AG08396 (cell line): ENCODE measurements around the gene ILK.

Source experiments
- DNase-seq: peaks from one replicate; pipeline ENCODE4 v3.0.0; 2012; ENCODE audit warnings: low spot score, mixed read lengths

The ILK gene

DNA sequence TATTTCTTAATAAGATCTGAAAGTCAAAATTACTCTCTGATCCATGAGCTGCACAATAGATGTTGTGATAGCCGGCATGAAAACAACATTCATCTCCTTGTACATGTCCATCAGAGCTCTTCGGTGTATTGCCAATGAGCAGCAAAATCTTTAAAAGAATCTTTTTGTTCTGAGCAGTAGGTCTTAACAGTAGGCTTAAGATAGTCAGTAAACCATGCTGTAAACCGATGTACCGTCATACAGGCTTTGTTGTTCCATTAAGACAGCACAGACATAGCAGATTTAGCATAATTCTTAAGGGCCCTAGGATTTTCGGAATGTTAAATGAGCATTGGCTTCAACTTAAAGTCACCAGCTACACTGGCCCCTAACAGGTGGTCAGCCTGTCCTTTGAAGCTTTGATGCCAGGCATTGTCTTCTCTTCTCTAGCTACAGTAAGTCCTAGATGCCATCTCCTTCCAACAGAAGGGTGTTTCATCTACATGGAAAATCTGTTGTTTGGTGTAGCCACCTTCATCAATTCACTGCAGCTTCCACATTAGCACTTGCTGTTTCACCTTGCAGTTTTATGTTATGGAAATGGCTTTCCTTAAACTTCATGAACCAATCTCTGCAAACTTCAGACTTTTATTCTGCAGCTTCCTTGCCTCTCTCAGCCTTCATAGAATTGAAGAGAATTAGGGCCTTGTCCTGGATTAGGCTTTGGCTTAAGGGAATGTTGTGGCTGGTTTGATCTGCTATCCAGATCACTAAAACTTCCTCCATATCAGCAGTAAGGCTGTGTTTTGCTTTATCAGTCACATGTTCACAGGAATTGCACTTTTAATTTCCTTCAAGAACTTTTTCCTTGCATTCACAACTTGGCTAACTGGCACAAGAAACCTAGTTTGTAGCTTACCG, 28.5 kb upstream of the ILK start:
- DNase-seq, result no peak

DNA sequence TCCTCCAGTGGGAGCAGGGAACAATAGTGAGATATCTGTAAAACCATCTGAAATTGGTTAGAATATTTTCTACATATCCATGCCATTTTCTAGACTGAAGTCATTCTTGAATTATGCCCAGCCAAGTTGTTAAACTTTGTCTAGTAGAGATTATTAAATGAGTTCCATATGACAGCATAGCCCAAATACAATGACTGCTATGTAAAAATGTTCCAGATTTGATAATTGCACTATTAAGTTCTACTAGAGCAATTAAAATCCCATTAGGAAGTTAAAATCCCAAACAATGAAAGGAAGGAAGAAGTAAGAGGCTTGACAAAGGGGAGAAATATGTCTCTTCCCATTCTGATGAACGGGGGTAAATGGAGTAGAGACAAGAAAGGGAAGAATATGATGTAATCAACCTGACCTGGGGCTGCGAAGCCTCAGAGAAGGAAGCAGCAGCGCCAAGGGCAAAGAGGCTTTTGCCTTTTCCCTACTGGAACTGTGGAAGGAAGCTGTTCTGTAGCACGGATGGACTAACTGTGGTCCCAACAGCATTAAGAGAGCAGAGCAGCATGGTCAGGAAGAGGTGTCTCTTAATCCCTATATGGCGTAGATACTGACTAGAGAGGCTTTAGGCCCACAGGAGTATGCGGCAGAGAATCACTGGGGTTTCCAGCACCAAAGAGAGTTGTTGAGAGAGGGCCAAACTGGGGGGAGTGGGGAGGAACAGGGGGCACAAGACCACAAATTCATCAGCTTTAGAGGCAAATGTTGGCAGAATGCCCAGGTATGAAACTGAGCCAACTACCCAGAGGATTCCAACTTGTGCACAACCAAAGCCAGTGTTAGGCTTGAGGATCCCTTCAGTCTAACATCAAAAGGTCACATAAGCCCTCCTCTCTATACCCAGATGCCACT, 26.9 kb upstream of the ILK start:
- DNase-seq, result peak; percentile 45

GRCh38 chr11:6578134-6578533, 25.4 kb upstream of the ILK start:
- DNase-seq, result no peak

GRCh38 chr11:6579681-6580080, 23.9 kb upstream of the ILK start:
- DNase-seq, result no peak

- DNase-seq, result no peak
These were observed 20.0 kb upstream of the ILK start for GRCh38 chr11:6583584-6583983.

DNA sequence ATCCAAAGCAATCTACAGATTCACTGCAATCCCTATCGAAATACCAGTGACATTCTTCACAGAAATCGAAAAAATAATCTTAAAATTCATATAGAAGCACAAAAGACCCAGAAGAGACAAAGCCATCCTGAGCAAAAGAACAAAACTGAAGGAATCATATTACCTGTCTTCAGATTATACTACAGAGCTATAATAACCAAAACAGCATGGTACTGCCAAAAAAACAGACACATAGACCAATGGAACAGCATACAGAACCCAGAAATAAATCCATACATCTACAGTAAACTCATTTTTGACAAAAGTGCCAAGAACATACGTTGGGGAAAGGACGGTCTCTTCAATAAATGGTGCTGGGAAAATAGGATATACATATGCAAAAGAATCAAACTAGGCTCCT, 19.0 kb upstream of the ILK start:
- DNase-seq, result no peak

- no peak for DNase-seq
These were observed 16.9 kb upstream of the ILK start for GRCh38 chr11:6586434-6587359.

DNA sequence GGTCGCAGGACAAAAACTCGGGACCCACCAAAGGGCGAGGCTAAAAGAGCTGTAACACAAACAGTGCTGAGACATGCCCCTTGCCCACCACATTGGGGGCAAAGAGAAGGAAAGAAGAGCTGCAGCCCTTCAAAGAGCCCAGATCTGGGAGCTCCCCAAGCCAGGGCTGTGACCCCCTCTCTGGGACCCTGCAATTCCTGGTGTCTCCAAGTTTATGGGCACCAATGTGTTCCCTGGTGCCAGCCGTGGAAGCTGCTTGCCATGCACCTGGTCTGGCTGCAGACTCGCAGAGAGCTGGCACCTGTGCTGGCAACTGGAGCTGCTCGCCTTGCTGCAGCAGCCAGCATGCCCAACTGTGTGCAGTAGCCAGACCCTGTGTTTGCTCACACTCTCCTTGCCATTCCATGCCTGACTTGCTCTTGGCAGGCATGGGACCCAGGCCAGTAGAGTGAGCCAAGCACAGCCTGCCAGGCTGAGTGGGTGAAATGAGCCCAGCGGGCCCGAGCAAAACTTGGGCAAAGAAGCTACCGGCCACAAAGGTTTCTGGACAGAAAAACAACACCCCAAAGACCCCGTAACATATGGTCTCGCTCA, 16.1 kb upstream of the ILK start:
- no peak for DNase-seq

DNA sequence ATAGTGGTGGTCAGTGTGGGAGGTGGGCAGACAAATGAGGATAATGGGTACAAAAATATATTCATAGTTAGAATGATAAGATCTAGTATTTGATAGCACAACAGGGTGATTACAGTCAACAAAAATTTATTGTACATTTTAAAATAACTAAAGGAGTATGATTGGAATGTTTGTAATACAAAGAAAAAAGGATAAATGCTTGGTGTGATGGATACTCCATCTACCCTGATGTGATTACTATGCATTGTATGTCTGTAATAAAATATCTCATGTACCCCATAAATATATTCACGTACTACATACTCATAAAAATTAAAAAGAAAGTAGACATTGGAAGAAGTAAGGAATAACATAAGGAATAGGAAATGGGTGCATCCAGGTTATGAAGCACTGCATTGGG, 15.6 kb upstream of the ILK start:
- no peak for DNase-seq

GRCh38 chr11:6594142-6594768, 9.3 kb upstream of the ILK start:
- no peak for DNase-seq

DNA sequence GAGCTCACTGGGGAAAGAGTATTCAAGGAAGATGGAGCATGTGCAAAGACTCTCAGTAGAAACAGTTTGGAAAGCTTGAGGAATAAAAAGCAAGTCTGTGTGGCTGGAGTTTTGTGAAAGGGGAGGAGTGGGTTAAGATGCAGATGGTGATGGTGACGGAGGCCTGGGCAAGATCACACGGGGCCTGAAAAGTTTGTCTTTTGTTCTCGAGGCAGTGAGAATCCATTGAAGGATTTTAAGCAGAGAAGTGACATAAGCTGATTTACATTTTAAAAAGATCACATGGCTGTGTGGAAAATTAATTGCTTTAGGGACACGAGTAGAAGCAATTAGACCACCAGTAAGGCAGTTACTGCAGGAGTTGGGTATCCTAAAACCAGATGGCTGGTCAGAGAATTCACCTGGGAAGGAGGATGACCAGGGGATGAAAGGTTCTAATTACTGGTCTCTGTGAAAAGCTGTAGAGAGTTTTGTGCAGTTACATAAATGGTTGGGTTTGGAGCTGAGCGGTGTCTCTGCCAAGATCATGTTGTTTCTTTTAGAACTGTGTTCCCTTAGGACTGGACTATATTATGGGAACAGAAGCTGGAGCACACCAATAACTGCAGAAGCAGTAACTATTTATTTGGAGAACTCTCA, 7.2 kb upstream of the ILK start:
- DNase-seq, result no peak

- no peak for DNase-seq
These were observed 5.0 kb upstream of the ILK start for GRCh38 chr11:6598555-6598954.

DNA sequence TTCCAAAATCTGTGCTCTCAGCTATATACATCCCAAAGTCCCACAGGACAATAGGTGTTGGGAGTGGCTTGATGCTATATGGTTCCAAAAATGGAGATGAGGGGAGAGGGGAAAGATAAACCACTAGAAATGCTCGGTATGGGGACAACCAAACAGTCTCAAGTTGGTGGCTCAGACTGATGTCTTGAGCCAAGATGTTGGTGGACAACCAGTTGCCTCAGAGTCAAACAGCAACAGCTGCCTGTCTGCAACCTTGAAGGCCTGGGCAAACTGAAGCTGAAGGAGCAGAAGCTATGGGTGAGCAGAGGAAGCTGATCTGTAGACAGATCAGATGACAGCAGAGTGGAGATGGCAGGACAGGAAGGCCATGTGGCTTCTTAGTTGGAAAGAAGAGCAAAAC, 4.1 kb upstream of the ILK start:
- DNase-seq, result no peak

- DNase-seq, result no peak
These were observed 3.6 kb upstream of the ILK start for GRCh38 chr11:6599881-6600390.

- DNase-seq, result no peak
These were observed 2.5 kb upstream of the ILK start for GRCh38 chr11:6601041-6601461.

GRCh38 chr11:6602096-6602940, 1.3 kb upstream of the ILK start:
- no peak for DNase-seq

DNA sequence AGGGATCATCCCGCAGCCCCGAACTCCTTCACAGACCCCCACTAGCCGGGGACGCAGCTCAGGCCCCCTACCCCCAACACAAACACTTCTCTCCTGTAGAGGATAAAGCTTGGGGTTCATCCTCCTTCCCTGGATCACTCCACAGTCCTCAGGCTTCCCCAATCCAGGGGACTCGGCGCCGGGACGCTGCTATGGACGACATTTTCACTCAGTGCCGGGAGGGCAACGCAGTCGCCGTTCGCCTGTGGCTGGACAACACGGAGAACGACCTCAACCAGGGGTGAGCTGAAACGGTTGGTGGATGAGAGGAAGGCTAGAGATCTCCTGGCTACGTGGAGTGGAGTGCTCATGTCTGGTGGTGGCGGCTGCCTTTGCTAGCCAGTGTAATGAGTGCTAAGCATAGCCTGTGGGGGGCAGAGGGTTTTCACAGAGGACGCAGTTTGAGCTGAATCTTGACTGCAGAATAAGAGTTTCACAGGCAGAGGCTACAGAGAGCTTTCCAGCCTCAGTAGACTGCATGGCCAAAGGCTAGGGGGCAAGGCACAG, 580 bp downstream of the ILK start:
- peak; percentile 77 for DNase-seq

GRCh38 chr11:6604790-6605189, 1.2 kb downstream of the ILK start:
- DNase-seq, result no peak
